AG10803 (cell line): ENCODE data around the gene SPRTN.

ENCODE experiments used
- DNase-seq: peaks from one replicate; pipeline ENCODE4 v3.0.0; 2010; ENCODE audit warnings: low read depth
- H3K4me3 ChIP-seq: 2 replicates; pipeline ENCODE4 v1.5.1; 2011; ENCODE audit warnings: mild to moderate bottlenecking, low read length, control low read depth
- TF ChIP-seq, protein P1 (sequence below): conservative IDR thresholded peaks from 2 replicates; pipeline ENCODE4 v1.5.1; 2011; ENCODE audit warnings: mild to moderate bottlenecking, low read length, control low read depth, inconsistent platforms

SPRTN gene

DNA sequence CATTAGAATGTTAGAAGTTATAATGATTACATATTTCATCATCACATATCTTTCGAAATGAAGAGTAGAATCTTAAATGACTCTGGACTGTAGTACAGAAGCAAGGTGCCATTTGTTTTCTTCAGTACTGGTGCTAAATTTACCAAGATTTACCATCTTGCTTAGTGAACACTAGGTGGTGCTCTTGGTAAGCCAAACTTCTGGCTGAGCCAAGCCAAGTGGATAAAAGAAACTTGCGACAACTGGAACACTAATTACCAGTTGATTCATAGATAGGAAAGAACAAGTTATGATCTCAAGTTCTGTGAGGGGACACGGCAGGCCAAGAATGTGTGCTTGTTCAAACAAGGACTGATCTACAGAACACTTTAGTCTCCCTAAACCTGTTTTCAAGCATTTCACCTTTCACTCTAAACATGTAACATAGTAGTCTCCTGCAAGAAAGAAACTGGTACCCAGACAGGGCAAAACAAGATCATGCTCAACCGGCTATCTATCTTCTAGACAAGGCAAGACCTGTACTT lies 19.8 kb downstream of the SPRTN start:
- H3K4me3 ChIP-seq, result no peak overlapping the region
- TF ChIP-seq, protein P1, sequence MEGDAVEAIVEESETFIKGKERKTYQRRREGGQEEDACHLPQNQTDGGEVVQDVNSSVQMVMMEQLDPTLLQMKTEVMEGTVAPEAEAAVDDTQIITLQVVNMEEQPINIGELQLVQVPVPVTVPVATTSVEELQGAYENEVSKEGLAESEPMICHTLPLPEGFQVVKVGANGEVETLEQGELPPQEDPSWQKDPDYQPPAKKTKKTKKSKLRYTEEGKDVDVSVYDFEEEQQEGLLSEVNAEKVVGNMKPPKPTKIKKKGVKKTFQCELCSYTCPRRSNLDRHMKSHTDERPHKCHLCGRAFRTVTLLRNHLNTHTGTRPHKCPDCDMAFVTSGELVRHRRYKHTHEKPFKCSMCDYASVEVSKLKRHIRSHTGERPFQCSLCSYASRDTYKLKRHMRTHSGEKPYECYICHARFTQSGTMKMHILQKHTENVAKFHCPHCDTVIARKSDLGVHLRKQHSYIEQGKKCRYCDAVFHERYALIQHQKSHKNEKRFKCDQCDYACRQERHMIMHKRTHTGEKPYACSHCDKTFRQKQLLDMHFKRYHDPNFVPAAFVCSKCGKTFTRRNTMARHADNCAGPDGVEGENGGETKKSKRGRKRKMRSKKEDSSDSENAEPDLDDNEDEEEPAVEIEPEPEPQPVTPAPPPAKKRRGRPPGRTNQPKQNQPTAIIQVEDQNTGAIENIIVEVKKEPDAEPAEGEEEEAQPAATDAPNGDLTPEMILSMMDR, result peak; percentile 84
- DNase-seq, result peak; percentile 78

DNA sequence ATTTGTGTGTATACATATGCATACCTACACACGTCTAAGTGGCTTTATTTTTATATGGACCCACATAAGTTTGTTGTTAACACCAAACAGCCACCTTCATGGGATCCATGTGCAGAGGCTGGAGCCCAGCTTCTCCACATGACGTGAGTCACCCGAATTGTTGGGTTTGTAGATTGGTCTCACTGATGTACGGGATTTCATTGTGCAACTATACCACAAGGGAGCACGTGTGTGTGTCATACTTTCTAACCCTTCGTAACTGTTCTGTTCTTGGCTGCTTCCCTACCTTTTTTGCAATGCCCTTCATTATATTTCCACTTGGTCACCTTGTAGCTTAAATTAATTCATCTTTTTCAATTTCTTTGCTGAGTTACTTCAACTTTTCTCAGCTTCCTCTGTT lies 21.0 kb downstream of the SPRTN start:
- DNase-seq, result peak; percentile 95

DNA sequence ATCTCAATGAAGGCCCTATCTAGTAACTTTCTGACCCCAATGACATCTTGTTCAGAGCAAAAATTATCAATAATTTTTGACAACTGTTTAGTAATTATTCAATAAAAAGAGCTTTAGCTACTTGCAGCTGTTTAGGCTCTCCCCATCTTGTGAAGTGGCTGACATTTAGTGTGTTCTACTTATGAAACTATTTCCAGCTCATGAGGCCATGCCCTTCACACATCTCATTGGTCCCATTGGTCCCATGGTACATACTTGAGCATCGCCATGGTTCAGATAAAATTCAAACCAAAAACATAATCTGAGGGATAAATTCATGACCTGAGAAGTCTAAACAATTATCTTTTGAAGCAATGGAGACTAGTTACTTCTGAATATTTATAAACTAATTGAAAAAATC lies 24.2 kb downstream of the SPRTN start:
- no peak for DNase-seq
- TF ChIP-seq, protein P1, result no peak
- no peak overlapping the region for H3K4me3 ChIP-seq

More for the DNA sequence above, 21.0 kb downstream of the SPRTN start:
- no peak overlapping the region for H3K4me3 ChIP-seq
- TF ChIP-seq, protein P1, result no peak

DNA sequence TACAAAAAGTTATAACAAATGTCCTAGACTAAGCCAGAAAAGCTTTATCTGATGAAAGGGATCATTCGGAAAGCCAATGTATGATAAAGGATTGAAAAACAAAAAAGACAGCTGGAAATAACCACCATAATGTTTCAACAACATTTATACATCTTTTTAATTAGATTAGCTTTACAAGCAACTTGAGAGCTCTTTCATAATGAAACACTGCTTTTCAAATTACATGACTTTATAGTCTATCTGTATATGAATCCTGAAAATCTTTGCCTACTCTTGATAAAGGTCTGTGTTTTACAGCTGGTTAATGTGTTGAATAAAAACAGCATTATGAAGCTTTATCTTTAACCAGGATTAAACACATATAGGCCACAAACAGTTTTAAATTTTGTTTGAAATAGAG lies 25.5 kb downstream of the SPRTN start:
- TF ChIP-seq, protein P1, result no peak
- DNase-seq, result no peak
- no peak overlapping the region for H3K4me3 ChIP-seq

DNA sequence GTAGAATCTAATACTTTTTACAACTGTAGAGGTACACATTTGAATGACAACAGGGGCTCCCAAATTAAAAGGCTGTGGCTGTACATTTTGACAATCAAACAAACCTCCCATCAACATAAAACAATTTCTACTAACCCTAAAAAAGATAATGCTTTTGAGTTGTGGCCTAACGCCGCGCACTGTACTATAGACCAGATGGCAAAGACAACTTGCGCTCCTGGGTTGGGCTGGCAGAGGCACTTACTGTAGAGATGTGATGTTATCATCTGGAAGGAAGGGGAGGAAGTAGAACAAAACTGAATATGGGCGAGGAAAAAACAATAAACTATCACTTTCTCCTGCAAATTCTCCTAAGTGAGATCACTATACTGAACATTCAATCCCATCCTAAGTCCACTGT lies 26.1 kb downstream of the SPRTN start:
- TF ChIP-seq, protein P1, result no peak
- no peak overlapping the region for H3K4me3 ChIP-seq
- no peak for DNase-seq

DNA sequence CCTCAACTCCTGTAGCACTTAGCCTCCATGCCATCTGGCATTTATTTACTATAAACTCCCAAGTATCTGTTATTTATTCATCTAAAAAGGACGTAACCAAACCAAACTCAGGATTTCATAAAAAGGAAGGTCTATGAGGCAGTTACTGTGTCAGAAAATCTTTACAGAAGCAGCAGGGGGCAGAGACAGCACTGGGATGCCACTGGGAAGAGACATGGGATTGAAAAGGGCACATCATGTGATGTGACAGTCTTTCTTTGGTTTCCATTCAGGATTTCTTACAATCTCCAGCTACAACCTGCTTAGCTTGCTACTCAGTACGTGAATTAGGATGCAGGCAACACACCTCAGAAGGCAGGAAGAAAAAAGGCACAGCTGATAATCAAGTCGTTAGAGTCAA lies 31.2 kb downstream of the SPRTN start:
- no peak for DNase-seq
- TF ChIP-seq, protein P1, result 0 out of 2 replicates have a peak, but pooled peaks have one; percentile 15
- H3K4me3 ChIP-seq, result no peak overlapping the region

DNA sequence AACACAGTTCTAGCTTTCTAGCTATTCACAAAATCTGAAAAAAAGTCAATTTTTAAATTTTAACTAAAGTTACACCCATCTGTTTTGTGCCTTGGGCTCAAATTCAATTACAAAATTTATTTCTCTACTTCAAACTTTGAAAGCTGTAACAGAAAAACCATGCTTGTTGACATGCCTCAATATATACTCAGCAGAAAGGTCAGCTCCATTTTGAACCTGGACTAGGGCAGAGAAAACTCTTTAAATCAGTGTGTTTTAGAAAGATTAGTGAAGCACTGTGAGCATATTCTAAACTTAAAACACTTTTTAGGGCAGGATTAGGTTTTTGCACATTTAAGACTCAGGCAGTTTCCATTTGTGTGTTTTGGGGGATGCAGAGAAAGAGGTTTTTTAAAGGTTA lies 34.4 kb downstream of the SPRTN start:
- TF ChIP-seq, protein P1, result no peak
- no peak overlapping the region for H3K4me3 ChIP-seq
- no peak for DNase-seq
